HG02870 (cell line): ENCODE measurements around the gene RAD51B.
"Not testable (repeated sequence)": the region's sequence is repeated elsewhere in the genome, so short reads cannot be mapped to it uniquely, and the experiment has no call there.

Source experiments
- ATAC-seq: cut with Tn5 transposase; IDR thresholded peaks from one replicate; pipeline ENCODE4 v1.9.1; 2021; ENCODE audit warnings: mild to moderate bottlenecking, moderate library complexity; ENCODE audit not compliant: unreplicated experiment

Gene RAD51B

DNA sequence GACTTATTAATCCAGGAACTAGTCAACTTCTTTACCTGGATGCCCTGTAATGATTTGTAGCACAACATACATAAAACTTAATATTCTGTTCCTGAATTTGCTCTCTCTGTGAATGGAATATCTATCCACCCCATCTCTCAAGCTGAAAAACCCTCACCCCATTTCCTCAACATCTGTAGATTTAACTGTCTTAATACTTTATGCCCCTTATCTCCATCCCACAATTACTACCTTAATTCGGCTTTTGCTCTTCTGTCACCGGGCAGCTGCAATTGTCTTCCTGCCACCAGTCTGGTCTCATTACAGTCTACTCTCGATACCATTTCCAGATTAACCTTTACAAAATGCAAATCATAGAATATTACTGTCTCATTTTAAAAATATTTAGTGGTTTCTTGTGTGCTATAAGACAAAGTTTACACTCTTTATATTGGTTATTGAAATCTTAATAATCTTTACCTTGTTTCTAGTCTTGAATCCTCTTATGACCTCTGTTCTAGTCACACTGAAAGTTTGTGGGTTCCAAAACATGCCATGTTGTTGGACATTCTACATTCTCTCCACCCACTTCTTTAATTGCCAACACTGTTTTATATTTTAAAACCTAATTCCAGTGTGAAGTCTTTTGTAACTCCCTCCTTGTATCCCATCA is 347.3 kb downstream of the RAD51B start:
- ATAC-seq = no peak

DNA sequence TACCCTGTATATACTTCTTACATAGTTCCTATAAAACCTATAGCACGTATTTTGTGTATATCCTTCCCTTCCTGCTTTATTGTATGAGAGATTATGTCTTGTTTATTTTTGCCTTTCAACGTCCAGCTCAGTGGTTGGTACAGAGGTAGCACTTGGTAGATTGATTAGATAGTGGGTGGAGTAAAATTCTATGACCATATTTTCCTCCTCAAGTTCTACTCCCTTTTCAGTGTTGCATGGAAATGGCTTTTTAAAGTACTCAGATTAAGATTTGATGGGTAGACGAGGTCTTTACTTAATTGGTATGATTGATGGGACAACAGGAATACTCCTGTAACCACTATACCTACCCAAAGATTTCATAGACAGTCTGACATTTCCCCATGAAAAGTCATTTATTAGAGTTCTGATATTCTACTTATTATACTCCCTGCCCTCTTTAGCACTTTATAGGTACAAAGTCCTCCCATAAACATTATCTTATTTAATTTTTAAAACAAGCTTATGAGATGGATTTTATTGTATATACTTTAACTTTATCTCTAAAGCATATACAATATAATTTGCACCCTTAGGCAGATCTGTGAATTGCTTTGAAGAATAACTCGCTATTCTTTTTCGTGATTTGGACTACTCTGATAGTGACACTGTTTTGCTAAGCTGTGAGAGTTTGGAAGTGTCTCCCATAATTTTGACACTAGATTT is 348.0 kb downstream of the RAD51B start:
- no peak for ATAC-seq

DNA sequence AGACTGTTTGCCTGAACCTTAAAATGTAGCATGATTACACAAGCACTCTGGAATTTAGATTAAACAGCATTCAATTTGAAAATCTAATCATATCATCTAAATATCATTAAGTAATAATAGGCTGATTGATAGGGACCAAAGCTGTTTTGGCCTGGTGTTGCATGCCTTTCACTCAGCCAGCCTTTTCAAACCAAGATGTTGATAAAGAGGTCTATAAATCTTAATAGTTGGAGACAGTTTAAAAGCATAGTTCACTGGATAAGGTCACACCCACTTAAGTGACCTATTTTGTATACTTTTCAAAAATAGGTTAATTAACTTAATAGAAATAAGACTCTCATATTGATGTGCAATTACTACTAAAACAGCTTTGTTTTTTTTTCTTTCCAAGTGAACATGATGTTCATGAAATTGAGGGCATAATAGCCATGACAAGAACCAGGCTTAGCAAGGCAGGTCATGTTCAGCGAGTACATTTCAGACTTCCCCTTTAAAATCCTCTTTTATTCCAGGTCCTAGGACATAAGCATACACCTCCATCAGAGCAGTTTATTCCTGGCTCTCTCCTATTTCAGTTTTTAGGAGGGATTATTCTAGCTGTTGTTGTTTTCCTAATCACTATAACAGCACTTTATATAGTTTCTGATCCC is 349.0 kb downstream of the RAD51B start:
- no peak for ATAC-seq

DNA sequence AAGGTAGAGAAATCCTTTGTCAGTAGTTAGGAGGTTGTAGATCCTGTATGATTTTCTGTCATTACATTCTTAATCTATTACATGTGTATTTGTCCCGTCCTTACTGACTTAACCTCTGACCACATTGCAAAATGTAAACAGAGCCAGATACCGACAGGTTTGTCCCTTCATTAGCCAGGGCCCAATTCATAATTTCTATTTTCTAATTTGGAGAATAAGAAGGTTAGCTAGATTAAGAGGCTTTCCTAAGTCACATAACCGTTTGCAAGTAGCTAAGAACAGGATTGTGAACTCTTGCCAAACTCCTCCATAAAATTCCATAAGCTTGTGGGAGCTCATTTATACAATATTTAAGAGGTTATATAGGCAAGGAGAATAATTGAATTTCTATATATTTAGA is 352.6 kb downstream of the RAD51B start:
- ATAC-seq = no peak

DNA sequence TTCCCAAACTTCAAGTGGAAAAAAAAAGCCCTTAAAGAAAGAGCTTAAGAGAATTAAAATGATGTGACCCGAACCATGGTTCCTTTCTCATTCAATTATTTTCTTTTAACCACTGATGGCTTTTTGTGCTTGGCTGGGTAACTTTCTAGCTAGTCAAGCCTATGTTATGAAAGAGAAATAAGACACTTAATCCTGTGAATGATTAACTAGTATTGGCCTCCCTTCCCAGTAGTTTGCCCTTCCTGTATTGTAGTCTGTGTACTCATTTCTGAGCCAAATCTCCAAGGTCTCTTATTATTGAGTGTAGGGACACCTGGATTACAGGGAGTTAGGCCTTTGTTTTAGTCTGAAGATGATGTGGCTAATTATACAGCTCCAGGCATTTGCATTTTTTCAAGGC is 353.0 kb downstream of the RAD51B start:
- ATAC-seq = no peak

DNA sequence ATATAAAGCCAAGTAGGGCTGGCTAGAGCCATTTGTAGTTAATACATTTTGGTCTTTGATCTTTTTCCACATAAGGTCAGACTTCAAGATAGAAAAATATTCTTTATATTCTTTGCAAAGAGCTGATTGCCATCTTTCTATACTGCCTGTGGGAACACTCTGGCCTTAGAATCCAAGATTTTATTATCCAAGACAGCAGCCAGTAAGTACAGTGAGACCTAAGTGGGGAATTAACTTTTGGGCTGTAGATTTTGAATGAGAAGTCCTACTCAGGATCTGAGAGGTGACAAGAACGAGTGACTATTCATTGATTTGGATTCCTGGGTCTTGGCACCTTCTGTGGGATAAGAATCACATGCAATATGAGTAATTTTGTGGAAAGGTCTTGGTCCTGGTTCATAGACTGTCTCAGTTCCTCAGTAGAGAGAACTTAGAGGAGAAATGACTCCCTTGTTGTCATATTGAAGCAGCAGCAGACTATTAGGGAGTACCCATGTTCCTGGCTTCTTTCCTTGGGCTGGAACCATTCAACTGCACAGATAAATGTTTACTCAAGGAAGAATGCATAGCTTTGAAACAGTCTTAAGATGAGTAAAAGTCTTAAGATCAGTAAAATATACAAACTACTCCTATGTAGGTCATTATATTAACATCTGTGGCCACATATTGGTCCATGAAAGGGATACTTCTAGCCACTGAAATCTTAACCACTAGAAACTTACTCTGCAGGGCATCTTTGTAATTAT is 353.8 kb downstream of the RAD51B start:
- ATAC-seq = no peak

DNA sequence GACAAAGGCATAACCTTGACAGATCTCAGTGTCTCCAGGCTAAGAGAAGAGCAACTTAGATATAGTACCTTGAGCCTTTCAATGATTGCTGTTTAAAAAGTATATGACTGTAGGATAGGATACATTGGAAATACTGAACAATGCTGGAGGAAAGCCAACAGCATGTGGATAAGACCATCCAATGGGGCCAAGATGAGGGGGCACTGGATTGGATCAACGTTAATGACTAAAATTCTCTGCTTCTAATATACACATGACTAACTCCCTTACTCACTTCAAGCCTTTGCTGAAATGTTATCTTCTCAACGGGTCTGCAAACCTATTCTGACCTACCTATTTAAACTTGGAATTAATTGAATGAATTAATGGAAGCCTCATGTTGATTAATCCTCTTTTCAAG is 354.9 kb downstream of the RAD51B start:
- no peak for ATAC-seq

DNA sequence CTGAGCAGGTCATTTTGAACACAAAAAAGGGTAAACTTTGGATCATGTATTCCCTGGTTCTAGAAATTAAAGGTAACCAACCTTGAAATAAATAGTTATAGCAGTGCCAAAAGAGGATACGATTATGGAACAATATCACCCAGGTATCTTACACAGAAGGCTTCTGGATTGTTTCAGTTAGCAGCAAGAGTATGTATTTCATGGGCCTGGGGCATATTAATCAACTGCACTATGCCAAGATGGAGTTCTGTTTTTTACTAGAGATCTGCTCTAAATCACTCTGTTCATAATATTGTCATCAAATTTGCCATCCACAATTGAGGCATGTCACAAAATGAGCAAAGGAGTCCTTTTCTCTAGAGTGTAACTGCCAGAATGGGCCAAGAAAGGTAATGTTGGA is 357.1 kb downstream of the RAD51B start:
- no peak for ATAC-seq

DNA sequence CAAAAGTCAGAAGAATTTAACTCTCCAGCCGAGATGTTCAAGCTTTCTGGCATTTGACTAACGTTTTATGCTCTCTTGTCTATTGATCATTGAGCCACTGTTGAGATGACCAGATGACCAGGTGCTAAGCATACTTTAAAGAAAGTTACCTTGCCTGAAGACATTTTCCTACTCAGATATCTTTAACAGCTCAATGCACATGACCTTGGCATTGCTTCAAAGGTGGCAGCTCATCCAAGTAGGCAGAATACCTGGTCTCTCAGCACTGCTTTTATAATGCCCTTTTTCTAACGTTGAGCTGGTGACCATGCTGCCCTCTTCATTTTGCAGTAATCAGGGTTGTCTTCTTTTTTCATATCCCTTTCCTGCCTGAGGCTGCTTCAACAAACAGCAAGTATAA is 358.1 kb downstream of the RAD51B start:
- no peak for ATAC-seq

DNA sequence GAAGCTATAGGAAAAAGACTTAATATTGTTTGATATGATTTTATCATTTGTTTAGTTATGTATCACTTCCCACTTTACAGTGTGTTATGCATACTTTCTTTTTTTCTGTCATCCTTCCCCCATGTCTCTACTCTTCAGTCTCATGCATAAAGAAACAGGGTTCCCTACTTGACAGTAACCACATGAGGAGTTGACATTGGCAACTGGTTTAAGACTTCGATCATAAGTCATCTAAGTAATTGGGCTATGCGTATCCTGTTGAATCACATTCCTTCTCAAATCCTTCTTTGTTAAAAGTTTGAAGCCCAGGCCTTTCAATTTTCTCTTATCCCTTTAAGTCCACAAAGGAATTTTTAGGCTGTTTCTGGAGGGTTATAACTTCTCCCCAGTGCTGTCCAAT is 358.7 kb downstream of the RAD51B start:
- no peak for ATAC-seq

DNA sequence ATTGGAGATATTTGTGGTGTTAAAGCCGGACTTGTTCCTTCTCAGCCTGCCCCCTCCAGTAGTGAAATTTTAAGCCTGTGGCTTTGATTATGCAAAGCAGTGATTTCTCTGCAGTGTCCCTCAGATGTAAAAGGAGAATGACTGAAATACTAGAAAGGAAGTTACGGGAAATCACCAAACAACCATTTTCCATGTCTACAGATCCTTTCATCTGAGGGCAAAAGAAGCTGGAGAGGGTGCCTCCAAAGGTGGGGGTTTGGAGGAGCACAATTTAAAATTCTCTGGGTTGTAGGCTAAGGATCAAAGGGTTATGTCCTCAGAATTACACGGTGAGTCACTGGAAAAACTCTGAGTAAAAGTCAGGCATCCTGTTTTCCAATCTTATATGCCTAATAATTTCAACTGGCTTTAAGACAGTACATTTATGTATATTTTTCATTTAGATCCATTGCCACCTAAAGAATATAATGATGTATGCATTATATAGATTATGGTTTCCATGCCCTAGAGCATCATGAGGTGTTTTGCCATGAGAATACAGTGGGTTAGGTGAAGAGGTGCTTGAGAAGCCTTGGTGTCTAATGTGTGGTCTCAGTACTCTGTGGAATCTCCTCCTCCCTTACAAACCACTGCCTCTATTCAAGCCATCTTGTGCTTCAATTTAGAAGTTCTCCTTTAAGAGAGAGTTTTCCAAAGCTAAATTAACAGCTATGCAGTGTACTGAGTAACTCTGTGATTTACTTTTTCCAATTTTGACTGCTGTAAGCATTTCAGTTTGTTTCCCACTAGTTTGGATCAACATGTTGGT is 362.1 kb downstream of the RAD51B start:
- ATAC-seq = no peak

DNA sequence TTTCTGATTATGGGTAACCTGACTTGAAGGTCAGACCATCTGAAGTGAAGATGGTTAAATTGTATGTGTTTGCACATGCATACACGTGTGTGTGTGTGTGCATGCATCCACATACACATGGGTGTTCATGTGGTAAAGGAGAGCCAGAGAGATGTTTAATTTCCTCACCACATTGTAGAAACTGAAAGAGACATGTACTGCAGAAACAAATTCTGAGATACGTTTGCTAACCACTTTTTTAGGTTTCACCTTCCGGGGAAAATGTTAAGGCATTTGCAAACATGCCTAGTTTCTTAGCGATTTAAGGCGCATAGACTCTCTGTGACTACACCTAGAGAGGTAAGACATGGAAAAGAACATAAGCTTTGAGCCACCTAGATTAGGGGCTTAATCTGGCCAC is 362.9 kb downstream of the RAD51B start:
- ATAC-seq = peak; percentile 89

DNA sequence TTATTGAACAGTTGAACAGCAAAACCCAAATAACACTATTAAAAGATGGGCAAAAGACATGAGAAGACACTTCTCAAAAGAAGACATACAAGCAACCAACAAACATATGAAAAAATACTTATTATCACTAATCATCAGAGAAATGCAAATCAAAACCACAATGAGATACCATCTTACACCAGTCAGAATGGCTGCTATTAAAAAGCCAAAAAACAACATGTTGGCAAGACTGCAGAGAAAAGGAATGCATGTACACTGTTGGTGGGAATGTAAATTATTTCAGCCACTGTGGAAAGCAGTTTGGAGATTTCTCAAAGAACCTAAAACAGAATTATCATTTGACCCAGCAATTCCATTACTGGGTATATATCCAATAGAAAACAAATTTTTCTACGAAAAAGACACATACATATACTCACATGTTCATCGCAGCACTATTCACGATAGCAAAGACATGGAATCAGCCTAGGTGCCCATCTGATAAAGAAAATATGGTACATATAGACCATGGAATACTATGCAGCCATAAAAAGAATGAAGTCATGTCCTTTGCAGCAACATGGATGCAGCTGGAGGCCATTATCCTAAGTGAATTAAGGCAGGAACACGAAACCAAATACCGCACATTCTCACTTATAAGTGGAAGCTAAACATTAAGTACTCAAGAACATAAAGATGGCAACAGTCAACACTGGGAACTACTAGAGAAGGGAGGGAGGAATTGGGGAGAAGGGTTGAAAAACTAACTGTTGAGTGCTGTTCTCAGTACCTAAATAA is 367.1 kb downstream of the RAD51B start:
- ATAC-seq = not testable (repeated sequence)

DNA sequence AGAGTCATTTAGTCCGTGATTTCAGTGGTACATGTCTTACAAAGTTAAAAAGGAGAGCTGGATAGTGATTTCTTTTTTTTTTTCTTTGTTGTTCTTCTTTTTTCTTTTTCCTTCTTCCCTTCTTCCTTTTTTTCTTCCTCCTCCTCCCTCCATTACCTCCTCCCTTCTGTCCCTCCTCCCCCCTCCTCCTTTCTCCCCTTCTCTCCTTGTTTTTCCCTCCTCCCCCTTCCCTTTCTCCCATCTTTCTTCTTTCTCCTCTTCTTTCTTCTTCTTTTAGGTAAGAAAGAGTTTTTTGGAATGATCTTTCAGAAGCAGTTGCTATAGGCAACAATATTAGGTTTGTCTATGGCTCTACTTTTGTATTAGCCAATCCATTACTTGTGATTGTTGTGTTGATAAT is 368.6 kb downstream of the RAD51B start:
- no peak for ATAC-seq

DNA sequence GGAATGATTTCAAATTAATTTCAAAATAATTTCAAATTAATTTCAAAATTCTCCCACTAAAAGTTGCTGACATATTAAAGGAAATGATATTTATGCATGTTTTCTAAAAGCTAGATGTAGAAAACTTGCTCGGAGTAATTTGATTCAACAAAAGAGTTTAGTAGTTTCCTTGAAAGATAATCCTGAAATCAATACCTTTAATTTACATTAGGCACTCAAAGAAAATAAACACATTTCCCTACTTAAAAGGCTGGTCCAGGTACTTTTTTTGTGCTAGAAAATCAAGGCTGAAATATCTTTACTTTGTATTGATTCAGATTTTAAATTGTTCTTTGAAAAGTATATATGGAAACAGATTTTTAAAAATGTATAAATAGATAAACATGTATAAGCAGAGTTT is 370.5 kb downstream of the RAD51B start:
- no peak for ATAC-seq

DNA sequence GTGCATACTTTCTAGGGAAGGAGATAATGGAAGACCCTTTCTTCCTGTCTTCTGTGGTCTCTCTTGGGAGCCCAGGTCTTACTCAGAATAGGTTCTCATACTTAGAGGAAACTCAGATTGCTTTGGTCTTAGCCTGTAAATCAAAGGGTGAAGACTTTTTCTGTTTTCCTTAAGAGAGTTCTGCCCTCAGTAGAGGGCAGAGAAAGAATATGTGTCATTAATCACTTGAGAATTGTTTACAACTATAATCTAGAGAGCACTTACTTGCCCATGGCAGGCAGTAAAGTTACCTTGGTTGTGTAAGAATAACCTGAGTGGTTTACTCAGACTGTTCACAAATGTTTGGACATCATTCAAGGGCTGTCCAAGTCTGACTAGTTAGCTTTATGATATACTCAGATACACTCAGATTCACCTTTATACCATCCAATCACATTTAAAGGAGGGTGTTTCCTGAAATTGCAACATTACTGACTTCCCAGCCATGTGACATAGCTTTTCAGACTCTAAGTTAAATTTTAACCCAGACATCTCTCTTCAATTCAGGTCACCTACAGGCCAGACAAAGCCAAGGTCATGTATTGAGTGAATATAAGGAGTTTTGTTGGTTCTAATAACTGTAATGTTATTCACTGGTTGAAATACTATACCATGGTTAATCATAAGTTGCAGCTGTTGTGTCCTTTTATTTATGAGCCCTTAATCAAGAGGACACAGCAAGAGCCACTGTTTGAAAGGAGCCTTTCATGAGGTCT is 372.2 kb downstream of the RAD51B start:
- ATAC-seq = no peak

DNA sequence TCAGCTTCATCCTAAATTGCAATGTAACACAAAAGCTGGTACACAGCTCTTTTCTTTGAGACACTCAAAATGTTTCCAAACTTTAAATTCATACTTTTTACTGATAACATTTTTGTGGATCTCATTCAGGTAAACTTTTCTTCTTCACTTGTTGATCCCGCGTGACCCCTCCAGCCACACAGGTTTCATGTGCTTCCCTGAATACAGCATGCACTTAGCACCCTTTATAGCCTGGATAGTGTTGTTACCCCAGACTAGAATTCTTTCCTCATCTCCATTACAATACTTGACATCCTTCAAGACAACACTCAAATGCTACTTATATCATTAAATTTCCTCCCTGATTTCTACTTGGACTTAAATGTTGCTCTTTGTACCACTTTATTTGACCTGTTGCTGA is 373.4 kb downstream of the RAD51B start:
- no peak for ATAC-seq

DNA sequence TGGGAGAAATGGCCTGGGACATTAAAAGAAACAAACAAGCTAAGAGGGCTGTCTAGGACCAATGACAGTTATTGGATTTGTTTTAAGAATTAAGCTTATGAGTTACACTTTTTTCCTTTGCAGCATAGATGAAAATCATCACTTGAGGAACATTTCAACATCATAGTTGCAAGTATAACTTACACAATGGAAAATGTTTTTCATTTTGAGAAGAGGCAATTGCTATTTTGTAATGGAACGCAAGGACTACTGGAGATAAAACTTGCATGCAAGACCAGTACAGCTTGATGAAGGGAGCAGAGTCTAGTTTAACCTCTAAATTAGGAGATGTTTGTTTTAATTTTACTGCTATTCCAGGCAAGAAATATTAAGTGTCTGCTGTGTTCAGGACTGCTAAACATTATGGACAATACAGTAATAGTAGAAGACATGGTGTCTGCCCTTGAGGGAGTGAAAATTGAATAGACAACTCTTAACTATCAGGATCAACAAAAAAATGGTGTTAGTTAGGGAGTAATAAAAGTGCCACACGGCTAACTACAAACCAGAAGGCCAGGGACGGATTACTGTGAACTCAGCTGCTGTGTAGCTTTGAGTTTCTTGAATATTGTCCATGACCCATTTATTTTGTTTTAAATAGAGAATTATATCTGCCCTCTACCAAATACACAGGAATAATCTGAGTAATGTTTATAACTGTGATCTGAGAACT is 374.5 kb downstream of the RAD51B start:
- no peak for ATAC-seq

DNA sequence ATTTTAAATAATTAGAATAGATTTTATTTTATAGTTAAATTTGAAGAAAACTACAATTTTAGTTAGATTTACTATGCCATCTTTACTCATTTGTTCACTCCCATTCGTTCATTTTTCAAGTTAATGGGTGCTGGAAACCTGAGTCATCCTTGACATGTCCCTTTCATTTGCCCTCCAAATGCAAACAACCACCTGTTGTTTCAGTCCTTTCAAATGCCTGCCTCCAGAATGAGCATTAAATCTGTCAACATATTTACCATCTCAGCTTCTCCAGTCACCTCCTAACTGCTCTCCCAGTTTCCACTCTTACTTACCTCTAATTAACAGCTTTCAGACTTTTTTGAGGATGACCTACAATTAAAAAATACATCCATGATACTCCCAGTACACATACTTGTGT is 375.5 kb downstream of the RAD51B start:
- no peak for ATAC-seq
